Stimulated activated CD8-positive, alpha-beta memory T cell treated with anti-CD3 and anti-CD28 coated beads, Interleukin-2, amount 100 ng/mL, for 48 hours (primary cell): ENCODE measurements around the gene ASXL1.
A peak's percentile ranks its signal among the peaks of the same experiment; 100 is the strongest.

Experiments
- DNase-seq, 2 donors: peaks; one replicate each; pipeline ENCODE4 v3.0.0-alpha.2; 2020; ENCODE audit warnings: low read depth in 2 of 2

ASXL1 gene

DNA sequence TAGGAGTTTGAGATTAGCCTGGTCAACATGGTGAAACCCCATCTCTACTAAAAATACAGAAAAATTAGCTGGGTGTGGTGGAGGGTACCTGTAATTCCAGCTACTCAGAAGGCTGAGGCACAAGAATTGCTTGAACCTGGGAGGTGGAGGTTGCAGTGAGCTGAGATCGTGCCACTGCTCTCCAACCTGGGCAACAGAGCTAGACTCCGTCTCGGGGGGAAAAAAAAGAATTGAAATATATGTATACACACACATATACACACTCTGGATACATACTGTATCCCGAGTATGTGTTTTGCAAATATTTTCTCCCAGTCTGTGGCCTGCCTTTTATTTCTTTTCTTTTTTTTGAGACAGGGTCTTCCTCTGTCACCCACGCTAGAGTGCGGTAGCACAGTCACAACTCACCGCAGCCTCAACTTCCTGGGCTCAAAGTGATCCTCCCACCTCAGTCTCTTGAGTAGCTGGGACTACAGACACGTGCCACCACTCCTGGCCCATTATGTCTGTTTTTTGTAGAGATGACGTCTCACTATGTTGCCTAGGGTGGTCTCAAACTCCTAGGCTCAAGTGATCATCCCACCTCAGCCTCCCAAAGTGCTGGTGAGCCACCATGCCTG, 49.1 kb downstream of the ASXL1 start:
- DNase-seq, result peak; percentile 30 to 47

GRCh38 chr20:32411955-32412706, 54.0 kb downstream of the ASXL1 start:
- DNase-seq, result no peak

GRCh38 chr20:32415494-32415893, 57.4 kb downstream of the ASXL1 start:
- no peak for DNase-seq

DNA sequence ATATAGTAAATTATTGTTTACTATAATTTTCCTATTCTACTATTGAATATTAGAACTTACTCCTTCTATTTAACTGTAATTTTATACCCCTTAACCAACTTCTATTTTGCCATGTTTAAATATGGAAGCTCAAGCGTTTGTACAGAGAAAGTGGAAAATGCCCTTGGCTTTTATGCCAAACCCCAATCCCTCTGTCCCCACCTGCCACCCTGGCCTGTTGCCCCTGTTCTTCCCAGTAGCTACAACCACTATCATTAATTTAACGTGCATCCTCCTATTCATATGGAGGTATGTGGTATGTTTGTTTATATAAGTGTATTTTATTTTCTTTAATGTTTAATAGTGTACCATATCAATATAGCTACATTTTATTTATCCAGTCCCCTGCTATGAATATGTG, 58.1 kb downstream of the ASXL1 start:
- no peak for DNase-seq

DNA sequence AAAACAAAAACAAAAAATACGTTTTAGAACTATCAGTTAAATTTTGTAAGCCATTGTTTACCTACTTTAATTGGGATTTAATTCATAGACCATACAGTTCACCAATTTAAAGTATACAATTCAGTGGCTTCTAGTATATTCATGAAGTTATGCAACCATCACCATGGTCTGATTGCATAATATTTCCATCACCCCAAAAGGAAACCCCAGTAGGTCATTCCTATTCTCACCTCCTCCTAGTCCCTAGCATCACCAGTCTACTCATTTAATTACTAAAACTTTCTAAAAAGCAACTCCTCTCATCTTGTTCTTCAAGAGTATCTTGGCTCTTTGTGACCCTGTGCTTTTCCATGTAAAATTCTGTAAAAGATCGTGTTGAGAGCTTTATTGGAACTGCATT, 60.2 kb downstream of the ASXL1 start:
- DNase-seq, result no peak

- no peak for DNase-seq
Observed at GRCh38 chr20:32421290-32421689, 63.2 kb downstream of the ASXL1 start.

DNA sequence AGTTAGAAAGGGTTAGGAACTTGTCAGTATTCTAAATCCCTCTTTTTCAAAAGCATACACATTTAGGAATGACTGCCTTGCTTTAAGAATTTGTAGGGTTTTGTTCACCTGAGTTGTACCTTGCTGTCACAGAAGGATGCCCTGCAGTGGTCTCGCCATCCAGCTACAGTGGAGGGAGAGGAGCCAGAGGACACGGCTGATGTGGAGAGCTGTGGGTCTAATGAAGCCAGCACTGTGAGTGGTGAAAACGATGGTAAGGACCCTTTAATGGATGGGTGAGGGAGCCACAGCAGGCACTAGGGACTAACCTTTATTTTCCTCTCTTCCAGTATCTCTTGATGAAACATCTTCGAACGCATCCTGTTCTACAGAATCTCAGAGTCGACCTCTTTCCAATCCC, 69.9 kb downstream of the ASXL1 start:
- no peak for DNase-seq

- no peak for DNase-seq
Observed at GRCh38 chr20:32429343-32429742, 71.2 kb downstream of the ASXL1 start.

GRCh38 chr20:32429745-32430360, 71.7 kb downstream of the ASXL1 start:
- no peak for DNase-seq

DNA sequence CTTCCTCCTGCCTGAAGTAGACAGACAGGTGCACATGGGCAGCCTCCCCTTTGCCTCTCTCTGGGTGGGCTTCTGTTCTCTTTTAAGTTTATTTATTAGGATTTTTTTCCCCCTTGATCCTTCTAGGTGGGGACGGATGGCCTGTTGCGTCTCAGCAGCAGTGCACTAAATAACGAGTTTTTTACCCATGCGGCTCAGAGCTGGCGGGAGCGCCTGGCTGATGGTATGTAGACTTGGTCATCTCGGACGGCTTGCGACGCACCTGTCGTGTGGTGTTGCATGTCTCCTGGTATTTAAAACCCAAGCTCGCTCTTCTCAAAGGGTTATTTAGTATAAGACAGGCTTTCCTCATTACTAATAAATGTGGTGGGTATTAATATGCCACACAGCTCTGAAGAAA, 73.3 kb downstream of the ASXL1 start:
- no peak for DNase-seq

GRCh38 chr20:32432277-32432676, 74.1 kb downstream of the ASXL1 start:
- DNase-seq, result no peak

GRCh38 chr20:32433311-32434021, 75.3 kb downstream of the ASXL1 start:
- DNase-seq, result no peak

- DNase-seq, result no peak
Observed at GRCh38 chr20:32434434-32434833, 76.3 kb downstream of the ASXL1 start.

GRCh38 chr20:32435449-32436107, 77.4 kb downstream of the ASXL1 start:
- no peak for DNase-seq

DNA sequence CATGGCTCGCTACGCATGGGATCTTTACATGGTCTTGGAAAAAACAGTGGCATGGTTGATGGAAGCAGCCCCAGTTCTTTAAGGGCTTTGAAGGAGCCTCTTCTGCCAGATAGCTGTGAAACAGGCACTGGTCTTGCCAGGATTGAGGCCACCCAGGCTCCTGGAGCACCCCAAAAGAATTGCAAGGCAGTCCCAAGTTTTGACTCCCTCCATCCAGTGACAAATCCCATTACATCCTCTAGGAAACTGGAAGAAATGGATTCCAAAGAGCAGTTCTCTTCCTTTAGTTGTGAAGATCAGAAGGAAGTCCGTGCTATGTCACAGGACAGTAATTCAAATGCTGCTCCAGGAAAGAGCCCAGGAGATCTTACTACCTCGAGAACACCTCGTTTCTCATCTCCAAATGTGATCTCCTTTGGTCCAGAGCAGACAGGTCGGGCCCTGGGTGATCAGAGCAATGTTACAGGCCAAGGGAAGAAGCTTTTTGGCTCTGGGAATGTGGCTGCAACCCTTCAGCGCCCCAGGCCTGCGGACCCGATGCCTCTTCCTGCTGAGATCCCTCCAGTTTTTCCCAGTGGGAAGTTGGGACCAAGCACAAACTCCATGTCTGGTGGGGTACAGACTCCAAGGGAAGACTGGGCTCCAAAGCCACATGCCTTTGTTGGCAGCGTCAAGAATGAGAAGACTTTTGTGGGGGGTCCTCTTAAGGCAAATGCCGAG, 78.2 kb downstream of the ASXL1 start:
- no peak for DNase-seq

DNA sequence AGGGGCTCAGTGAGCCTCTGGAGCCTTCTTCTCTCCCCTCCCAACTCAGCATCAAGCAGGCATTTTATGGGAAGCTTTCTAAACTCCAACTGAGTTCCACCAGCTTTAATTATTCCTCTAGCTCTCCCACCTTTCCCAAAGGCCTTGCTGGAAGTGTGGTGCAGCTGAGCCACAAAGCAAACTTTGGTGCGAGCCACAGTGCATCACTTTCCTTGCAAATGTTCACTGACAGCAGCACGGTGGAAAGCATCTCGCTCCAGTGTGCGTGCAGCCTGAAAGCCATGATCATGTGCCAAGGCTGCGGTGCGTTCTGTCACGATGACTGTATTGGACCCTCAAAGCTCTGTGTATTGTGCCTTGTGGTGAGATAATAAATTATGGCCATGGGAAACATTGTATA, 78.8 kb downstream of the ASXL1 start:
- no peak for DNase-seq

- DNase-seq, result peak in 1 of 2 donors; percentile 16
Observed at GRCh38 chr20:32437391-32438074, 79.4 kb downstream of the ASXL1 start.

DNA sequence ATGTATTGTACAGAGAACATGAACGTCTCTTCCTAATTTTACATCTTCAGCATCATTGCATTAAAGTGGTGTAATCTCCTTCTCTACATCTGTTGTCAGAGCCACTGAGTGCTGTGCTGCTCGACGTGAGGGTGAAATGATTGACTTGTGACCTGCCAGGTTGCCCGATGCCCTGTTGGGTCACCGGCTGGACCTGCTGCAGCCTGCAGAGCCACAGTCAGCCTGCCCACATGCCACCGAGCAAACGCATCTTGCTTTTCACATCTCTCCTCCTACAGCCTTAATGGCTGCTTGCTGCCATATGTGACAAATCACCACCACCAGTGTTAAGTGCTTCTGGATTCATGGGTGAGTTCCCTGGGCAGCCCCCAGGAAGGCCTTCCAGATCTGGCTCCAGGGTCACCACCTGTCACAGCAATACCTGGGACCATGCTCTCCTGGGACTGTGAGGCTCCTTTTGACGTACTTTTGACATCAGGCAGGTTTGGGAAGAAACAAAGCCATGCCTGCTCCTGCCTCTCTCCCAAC, 80.3 kb downstream of the ASXL1 start:
- DNase-seq, result no peak

GRCh38 chr20:32439132-32439829, 81.2 kb downstream of the ASXL1 start:
- DNase-seq, result peak; percentile 14 to 31
